NCI-H2196 treated with DMSO at 0.1 percent for 48 hours (cell line): Measurements from ENCODE around the gene GLDC.

Experiments
- DNase-seq: peaks from one replicate; lab custom pipeline; 2025; ENCODE audit not compliant: unreplicated experiment; lab: John Stamatoyannopoulos, UW

The GLDC gene

GRCh38 chr9:6525326-6526045, 120.0 kb downstream of the GLDC start:
- no peak for DNase-seq

GRCh38 chr9:6522263-6522662, 123.3 kb downstream of the GLDC start:
- no peak for DNase-seq

- no peak for DNase-seq
These were observed 133.4 kb downstream of the GLDC start for GRCh38 chr9:6512085-6512657.

GRCh38 chr9:6506571-6506970, 139.0 kb downstream of the GLDC start:
- no peak for DNase-seq

GRCh38 chr9:6502399-6502798, 143.1 kb downstream of the GLDC start:
- no peak for DNase-seq

GRCh38 chr9:6501526-6502210, 143.9 kb downstream of the GLDC start:
- DNase-seq: no peak

GRCh38 chr9:6498982-6499381, 146.5 kb downstream of the GLDC start:
- DNase-seq: no peak

- DNase-seq: no peak
These were observed 150.1 kb downstream of the GLDC start for GRCh38 chr9:6495466-6495865.

GRCh38 chr9:6490863-6491262, 154.7 kb downstream of the GLDC start:
- no peak for DNase-seq

GRCh38 chr9:6489099-6489498, 156.4 kb downstream of the GLDC start:
- no peak for DNase-seq

GRCh38 chr9:6488395-6488794, 157.1 kb downstream of the GLDC start:
- DNase-seq: no peak

- no peak for DNase-seq
These were observed 161.3 kb downstream of the GLDC start for GRCh38 chr9:6484210-6484609.
